Right lobe of liver (tissue), 4 donors: Measurements from ENCODE around the gene MED19.

Experiments used
- CTCF ChIP-seq, 4 donors: fragments of 200-600 bp in 3 of 4; fragments of 450-650 bp in 1 of 4; IDR thresholded peaks; one replicate each; pipeline versions ENCODE4 v1.5.1 to v1.8.0; 2016 to 2022; ENCODE audit warnings: antibody characterized with exemption in 4 of 4, mild to moderate bottlenecking in 2 of 4
- POLR2A ChIP-seq: fragments of 450-650 bp; IDR thresholded peaks from one replicate; pipeline ENCODE4 v1.6.1; 2017; ENCODE audit warnings: antibody characterized with exemption, mild to moderate bottlenecking
- donor health status: DM: no; HTN: no; CAD: no.
- donor health status: DM: no; HTN: no; CAD: no.
- donor health status: DM: no; HTN: yes; CAD: no.

GRCh38 chr11:57744357-57744756, 32.3 kb upstream of the MED19 start:
- TF ChIP-seq CTCF (IDR thresholded peaks at IDR 0.05): no peak
- no peak for TF ChIP-seq POLR2A
